Omental fat pad (tissue), 4 donors: Measurements from ENCODE around the gene FKBP1B. TPM values are rescaled to one million over a fixed set of nuclear protein-coding genes. Genes with fewer than 3 reads are reported as not detected.
"Not testable (repeated sequence)": the region's sequence is repeated elsewhere in the genome, so short reads cannot be mapped to it uniquely, and the experiment has no call there.

Source experiments
- ATAC-seq: fragments of 150-250 bp; one replicate; pipeline ENCODE4 v1.9.1; 2016; ENCODE audit warnings: mild to moderate bottlenecking, moderate library complexity; ENCODE audit not compliant: low FRiP score
- DNase-seq: peaks from one replicate; pipeline ENCODE4 v3.0.0-alpha.2; 2019; ENCODE audit warnings: low spot score
- total RNA-seq, 4 donors: library from RNA; depleted of rRNA; stranded (reverse); fragments of >200 nt; gene quantifications; one replicate each; pipeline ENCODE4 v1.1.0, GENCODE V29; 2016
- TF ChIP-seq, protein P1 (sequence below), 3 donors: fragments of 450-650 bp; IDR thresholded peaks; one replicate each; pipeline ENCODE4 v1.5.1; 2016 to 2017; ENCODE audit warnings: antibody characterized with exemption in 3 of 3, mild to moderate bottlenecking in 3 of 3, moderate library complexity in 2 of 3

FKBP1B gene
- total RNA-seq, 4 donors from 2014 or later = 4.5 to 9.6 (median 5.4) TPM

DNA sequence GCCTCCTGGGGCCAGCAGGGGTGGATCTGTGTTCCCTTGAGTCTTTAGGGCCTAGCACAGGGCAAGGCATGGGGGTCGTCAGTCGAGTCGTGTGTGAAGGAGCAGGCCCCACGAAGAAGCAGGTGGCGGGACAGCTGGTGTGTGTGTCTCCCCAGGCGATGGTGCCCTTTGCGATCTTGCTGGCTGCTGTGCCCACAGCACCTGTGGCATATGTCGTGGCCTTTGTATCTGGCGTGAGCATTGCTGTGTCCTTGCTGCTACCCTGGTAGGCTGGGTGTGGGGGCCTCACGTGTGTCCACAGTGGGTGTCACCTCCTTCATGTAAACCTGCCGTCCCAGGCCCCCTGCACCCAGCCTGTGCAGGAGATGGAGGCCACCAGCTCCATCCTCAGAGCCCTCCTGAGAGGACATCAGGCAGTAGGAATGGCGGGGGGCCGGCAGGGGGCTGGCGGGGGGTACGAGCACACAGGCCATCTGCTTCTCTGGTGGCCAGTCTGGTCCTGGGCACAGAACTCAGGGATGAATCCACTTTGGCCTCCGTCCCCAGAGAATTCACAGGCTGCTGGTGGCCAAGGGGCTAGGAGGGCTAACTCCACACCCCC lies 26.5 kb upstream of the FKBP1B start:
- no peak for ATAC-seq
- no peak for DNase-seq
- TF ChIP-seq, protein P1, sequence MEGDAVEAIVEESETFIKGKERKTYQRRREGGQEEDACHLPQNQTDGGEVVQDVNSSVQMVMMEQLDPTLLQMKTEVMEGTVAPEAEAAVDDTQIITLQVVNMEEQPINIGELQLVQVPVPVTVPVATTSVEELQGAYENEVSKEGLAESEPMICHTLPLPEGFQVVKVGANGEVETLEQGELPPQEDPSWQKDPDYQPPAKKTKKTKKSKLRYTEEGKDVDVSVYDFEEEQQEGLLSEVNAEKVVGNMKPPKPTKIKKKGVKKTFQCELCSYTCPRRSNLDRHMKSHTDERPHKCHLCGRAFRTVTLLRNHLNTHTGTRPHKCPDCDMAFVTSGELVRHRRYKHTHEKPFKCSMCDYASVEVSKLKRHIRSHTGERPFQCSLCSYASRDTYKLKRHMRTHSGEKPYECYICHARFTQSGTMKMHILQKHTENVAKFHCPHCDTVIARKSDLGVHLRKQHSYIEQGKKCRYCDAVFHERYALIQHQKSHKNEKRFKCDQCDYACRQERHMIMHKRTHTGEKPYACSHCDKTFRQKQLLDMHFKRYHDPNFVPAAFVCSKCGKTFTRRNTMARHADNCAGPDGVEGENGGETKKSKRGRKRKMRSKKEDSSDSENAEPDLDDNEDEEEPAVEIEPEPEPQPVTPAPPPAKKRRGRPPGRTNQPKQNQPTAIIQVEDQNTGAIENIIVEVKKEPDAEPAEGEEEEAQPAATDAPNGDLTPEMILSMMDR (IDR thresholded peaks at IDR 0.05) = no peak

DNA sequence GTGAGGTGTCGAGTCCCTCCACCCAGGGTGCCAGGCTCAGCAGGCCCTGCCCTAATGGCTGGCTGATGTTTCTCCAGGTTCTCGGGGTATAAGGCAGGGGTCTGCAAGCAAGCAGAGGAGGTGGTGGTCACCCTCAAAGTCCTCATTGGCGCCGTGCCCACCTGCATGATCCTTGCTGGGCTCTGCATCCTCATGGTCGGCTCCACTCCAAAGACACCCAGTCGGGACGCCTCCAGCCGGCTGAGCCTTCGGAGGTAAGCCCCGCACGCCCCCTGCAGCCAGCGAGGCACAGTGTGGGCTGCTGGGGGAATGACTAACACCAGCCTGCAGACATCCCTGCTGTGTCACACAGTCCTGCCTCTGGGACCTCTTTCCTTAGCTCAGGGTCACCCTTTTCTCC lies 25.5 kb upstream of the FKBP1B start:
- DNase-seq = no peak
- TF ChIP-seq, protein P1 (IDR thresholded peaks at IDR 0.05) = no peak
- ATAC-seq = no peak

DNA sequence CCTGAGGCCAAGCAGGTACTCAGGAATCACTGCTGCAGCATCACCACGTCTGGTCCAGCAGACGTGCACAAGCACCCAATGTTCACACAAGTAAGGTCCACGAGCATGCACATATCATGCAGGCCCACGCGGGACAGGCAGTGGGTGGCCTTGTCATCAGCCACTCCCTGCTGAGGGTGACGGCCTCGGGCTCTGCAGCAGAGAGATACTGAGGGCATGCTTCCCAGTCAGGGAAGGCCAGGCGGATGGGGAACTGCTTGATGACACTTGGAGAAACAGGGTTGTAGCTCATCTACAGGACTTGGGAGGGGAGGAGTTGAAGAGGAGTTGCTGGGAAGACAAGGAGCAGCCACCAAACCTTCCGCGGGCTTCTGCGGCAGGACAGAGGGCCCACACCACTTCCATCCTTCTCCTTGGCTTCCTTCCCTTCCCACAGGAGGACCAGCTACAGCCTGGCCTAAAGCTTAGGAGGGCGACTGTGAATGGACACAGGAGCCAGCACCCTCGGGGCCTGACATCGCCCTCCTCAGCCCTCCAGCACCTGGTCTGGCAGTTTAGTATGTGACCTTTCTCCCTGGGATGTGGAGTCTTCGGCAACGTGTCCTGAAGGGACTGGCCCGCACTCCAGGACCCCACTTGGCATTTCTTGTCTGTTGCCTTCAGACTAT lies 24.4 kb upstream of the FKBP1B start:
- no peak for ATAC-seq
- DNase-seq = no peak
- TF ChIP-seq, protein P1 (IDR thresholded peaks at IDR 0.05) = no peak

DNA sequence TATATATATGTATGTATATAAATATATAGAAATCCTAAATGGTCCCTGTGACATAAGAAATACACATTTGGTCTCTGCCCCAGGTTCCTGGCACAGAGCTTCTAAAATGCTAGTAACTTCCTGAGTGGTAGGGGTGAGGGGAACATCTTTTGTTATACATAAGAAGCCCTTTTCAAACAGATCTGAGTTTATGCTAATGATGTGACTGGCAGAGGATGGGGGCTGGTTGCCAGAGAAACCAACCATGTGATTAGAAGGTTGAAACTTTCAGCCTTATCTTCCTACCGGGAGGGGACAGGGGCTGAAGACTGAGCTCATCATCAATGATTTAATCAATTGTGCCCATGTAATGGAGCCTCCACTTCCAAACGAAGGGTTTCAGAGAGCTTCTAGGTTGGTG lies 23.3 kb upstream of the FKBP1B start:
- DNase-seq (no peak), ATAC-seq (no peak)
- TF ChIP-seq, protein P1 (IDR thresholded peaks at IDR 0.05) = no peak

DNA sequence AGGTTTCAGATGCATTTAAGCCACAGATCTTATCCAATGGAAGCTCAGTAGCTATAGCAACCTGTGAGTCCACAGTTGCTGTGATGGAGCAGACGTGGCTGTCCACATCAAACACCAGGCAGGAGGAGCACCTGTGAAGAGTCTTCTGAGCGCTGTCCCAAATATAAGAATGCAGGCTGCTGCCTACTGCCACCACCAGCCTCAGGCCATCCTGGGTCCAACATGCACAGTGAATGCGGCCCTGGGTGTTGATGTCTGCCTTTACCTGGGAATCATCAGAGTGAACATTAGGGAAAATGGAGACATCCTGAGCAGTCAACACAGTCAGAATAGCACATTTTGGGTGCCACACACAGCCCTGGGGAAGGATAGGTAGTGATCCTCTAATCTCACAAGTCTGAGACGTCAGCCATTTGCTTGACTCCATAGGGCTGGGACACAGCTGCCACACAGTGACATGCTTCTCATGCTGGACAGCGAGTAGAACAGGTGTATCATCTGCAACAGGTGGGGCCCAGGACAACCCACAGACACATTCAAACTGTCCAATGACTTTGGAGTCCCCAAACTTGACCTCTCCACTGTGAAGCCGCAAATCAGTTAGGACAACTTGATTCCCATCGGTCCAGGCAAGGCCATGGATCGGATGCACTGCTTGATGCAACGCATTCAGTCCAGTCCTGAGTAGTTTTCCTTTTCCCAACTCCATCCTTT lies 10.6 kb upstream of the FKBP1B start:
- no peak for DNase-seq
- no peak for ATAC-seq
- TF ChIP-seq, protein P1 (IDR thresholded peaks at IDR 0.05) = no peak

DNA sequence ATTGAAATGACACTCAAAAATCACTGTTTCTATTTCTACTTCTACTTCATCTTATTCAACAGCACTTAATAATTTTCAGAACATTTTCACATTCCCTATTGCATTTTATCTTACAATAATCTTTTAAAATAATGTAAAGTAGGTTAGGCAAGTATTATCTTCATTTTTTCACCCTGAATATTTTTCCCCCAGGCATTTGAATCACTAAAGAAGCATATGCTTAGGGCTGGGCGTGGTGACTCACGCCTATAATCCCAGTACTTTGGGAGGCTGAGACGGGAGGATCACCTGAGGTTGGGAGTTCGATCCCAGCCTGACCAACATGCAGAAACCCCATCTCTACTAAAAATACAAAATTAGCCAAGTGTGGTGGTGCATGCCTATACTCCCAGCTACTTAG lies 9.0 kb upstream of the FKBP1B start:
- ATAC-seq (no peak), DNase-seq (no peak)
- TF ChIP-seq, protein P1 (IDR thresholded peaks at IDR 0.05) = no peak

DNA sequence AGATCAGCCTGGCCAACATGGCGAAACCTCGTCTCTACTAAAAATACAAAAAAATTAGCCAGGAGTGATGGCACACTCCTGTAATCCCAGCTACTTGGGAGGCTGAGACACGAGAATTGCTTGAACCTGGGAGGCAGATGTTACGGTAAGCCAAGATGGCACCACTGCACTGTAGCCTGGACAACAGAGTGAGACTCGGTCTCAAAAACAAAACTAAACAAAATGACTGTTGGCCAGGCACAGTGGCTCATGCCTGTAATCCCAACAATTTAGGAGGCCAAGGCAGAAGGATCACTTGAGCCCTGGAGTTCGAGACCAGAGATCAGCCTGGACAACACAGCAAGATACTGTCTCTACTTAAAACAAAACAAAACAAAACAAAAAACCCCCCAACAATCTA lies 6.4 kb upstream of the FKBP1B start:
- DNase-seq, ATAC-seq: not testable (repeated sequence)
